Stomach (tissue), 4 donors: ENCODE results near the gene PUM2.

Experiments
- CTCF ChIP-seq, 7 experiments: fragments of 450-650 bp in 4 of 7; fragments of 200-600 bp in 3 of 7; sonication (generic) in 3 of 7; IDR thresholded peaks; one replicate each; pipeline ENCODE4 v1.5.1; 2016 to 2019; ENCODE audit warnings: antibody characterized with exemption in 7 of 7, control low read depth in 2 of 7, mild to moderate bottlenecking in 1 of 7
- POLR2A ChIP-seq, 4 donors: fragments of 450-650 bp; IDR thresholded peaks; one replicate each; pipeline ENCODE4 v1.6.1; 2016; ENCODE audit warnings: antibody characterized with exemption in 4 of 4, control low read depth in 2 of 4, mild to moderate bottlenecking in 1 of 4, moderate library complexity in 1 of 4

- TF ChIP-seq POLR2A (IDR thresholded peaks at IDR 0.05), result no peak
- no peak for TF ChIP-seq CTCF (IDR thresholded peaks at IDR 0.05)
Measured at GRCh38 chr2:20304411-20304810, 46.2 kb downstream of the PUM2 start.
